MCF 10A (cell line): Measurements from ENCODE around the gene METRNL. TPM values are rescaled to one million over a fixed set of nuclear protein-coding genes. Genes with fewer than 3 reads are reported as not detected.

Experiments
- BruUV-seq: library from RNA; stranded (reverse); fragments of 400-500 nt; replicated peaks from 2 replicates; lab custom pipeline; 2021; lab: Mats Ljungman, UMichigan
- CTCF ChIA-PET: fragments of 300-600 bp; sonication (Branson Sonifier 250); formaldehyde crosslinking; extraction: SDS; loops from one replicate; lab custom pipeline; 2021; ENCODE audit warnings: antibody characterized with exemption, inconsistent platforms; lab: Yijun Ruan, JAX
- POLR2A ChIA-PET: fragments of 300-600, 350-650 bp; sonication (Branson Sonifier 250); formaldehyde crosslinking; extraction: SDS; loops from one replicate; lab custom pipeline; 2020; ENCODE audit warnings: antibody characterized with exemption, inconsistent platforms; lab: Yijun Ruan, JAX
- DNase-seq: peaks from one replicate; pipeline ENCODE4 v3.0.0-alpha.2; 2018; ENCODE audit not compliant: unreplicated experiment
- H3K27ac Mint-ChIP-seq: one replicate; pipeline ENCODE4 v1.8.0; 2022; ENCODE audit warnings: mild to moderate bottlenecking, low read depth, mixed read lengths; ENCODE audit not compliant: unreplicated experiment
- H3K27me3 Mint-ChIP-seq: one replicate; pipeline ENCODE4 v1.8.0; 2022; ENCODE audit warnings: mixed read lengths; ENCODE audit not compliant: insufficient read depth, unreplicated experiment
- H3K36me3 Mint-ChIP-seq: one replicate; pipeline ENCODE4 v1.8.0; 2022; ENCODE audit warnings: mild to moderate bottlenecking, moderate library complexity, mixed read lengths; ENCODE audit not compliant: insufficient read depth, unreplicated experiment
- H3K4me1 Mint-ChIP-seq: one replicate; pipeline ENCODE4 v1.8.0; 2022; ENCODE audit warnings: mixed read lengths; ENCODE audit not compliant: insufficient read depth, unreplicated experiment
- H3K4me3 Mint-ChIP-seq: one replicate; pipeline ENCODE4 v1.8.0; 2022; ENCODE audit warnings: mild to moderate bottlenecking, moderate library complexity, mixed read lengths; ENCODE audit not compliant: unreplicated experiment
- H3K9me3 Mint-ChIP-seq: one replicate; pipeline ENCODE4 v1.8.0; 2022; ENCODE audit warnings: mixed read lengths; ENCODE audit not compliant: unreplicated experiment
- CTCF ChIP-seq: fragments of 200-600 bp; IDR thresholded peaks from one replicate; pipeline ENCODE4 v1.8.0; 2022; ENCODE audit warnings: antibody characterized with exemption, mild to moderate bottlenecking; ENCODE audit not compliant: unreplicated experiment
- intact Hi-C: fragments of 100-400 bp; cut with micrococcal nuclease; formaldehyde crosslinking; loops from 2 replicates; pipeline ENCODE4 v1.14.1; 2022
- total RNA-seq: library from RNA; stranded (reverse); gene quantifications from 2 replicates; pipeline ENCODE4 v1.2.3, GENCODE V29; 2022

METRNL gene
- total RNA-seq, 1 experiment from 2014 or later, result 14.5 TPM

DNA sequence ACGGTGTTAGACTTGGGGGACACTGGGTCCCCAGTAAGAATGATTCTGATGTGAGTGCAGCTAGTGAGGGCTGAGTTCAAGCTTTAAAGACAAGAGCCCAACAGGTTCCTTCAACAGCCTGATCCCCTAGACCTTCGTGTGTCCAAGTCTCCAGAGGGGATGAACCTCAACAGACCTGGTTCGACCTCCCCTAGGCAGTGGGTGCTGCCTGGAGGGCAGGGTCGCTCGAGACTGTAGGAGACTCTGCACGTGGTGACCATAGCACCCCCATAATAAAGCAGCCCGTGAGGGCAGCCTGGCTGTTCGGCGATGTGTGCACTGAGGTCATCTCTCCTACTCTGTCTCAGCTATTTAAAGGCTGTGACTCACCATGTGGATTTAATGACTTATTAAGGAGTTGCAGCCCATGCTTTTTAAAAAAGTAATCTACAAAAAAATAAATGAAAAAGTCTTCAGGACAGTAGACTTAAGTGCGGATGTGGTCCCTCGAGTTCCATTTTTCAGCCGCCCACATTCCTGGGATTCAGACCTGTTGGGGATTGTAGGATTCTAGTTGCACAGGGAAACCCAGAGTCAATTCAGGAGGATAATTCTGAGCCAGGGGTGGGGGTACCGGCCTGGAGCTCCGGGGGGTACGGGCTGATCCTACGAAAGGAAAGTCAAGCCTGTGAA lies 23.4 kb upstream of the METRNL start:
- intact Hi-C loops, result no loop called here
- POLR2A ChIA-PET, result no interaction called here
- DNase-seq, result peak; percentile 45
- no TSS peak for BruUV-seq
- H3K4me1 Mint-ChIP-seq, result no peaks in the 10 kb centered on the region
- no peaks in the 10 kb centered on the region for H3K27me3 Mint-ChIP-seq
- H3K27ac Mint-ChIP-seq, result no peak overlapping the region
- H3K4me3 Mint-ChIP-seq, result no peak overlapping the region
- CTCF ChIA-PET, result no interaction called here
- H3K9me3 Mint-ChIP-seq, result no peaks in the 10 kb centered on the region
- no peaks in the 10 kb centered on the region for H3K36me3 Mint-ChIP-seq
- no peak for TF ChIP-seq CTCF

- no TSS peak for BruUV-seq
- DNase-seq, result no peak
- no peaks in the 10 kb centered on the region for H3K36me3 Mint-ChIP-seq
- H3K27ac Mint-ChIP-seq, result no peak overlapping the region
- H3K4me1 Mint-ChIP-seq, result no peaks in the 10 kb centered on the region
- CTCF ChIA-PET, result interaction anchor here (0.6 kb wide), 1 partner anchor 288 kb away, joined by 3 read pairs; no protein-coding TSS in a partner anchor
- intact Hi-C loops, result no loop called here
- H3K9me3 Mint-ChIP-seq, result no peaks in the 10 kb centered on the region
- H3K4me3 Mint-ChIP-seq, result no peak overlapping the region
- no peaks in the 10 kb centered on the region for H3K27me3 Mint-ChIP-seq
- TF ChIP-seq CTCF, result no peak
- POLR2A ChIA-PET, result interaction anchor here (0.7 kb wide), 1 partner anchor 8 kb away, joined by 3 read pairs; no protein-coding TSS in a partner anchor
Observed at GRCh38 chr17:83056583-83057396, 22.6 kb upstream of the METRNL start.

GRCh38 chr17:83057397-83057761 lies 22.0 kb upstream of the METRNL start:
- no TSS peak for BruUV-seq
- POLR2A ChIA-PET, result interaction anchor here (0.7 kb wide), 1 partner anchor 9 kb away, joined by 3 read pairs; no protein-coding TSS in a partner anchor
- H3K36me3 Mint-ChIP-seq, result no peaks in the 10 kb centered on the region
- CTCF ChIA-PET, result interaction anchor here (0.6 kb wide), 1 partner anchor 289 kb away, joined by 3 read pairs; no protein-coding TSS in a partner anchor
- intact Hi-C loops, result no loop called here
- no peaks in the 10 kb centered on the region for H3K27me3 Mint-ChIP-seq
- TF ChIP-seq CTCF, result no peak
- no peak overlapping the region for H3K4me3 Mint-ChIP-seq
- H3K27ac Mint-ChIP-seq, result no peak overlapping the region
- DNase-seq, result no peak
- H3K4me1 Mint-ChIP-seq, result no peaks in the 10 kb centered on the region
- H3K9me3 Mint-ChIP-seq, result no peaks in the 10 kb centered on the region

DNA sequence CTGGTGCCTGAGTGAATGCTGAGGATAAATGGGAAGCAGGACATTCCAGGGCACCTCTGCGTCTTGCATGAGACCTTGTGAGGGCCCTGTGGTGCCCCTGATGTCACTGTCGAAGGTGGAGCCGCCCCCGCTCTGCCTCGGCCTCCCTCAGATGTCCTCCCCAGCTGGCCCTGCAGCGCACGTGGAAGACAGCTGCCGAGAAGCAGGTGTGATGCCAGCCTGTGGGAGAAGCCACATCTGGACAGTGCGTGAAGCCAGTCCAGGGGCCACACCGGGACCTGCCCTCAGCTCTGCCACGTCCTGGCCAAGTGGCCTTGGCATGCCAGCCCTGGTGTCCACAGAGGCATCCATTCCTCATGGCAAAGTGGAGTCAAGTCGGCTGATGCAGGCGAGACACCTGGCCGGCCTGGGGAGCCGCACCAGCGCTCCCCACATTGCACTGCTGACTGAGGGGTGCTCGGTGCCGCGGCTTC lies 21.6 kb upstream of the METRNL start:
- DNase-seq, result no peak
- POLR2A ChIA-PET, result no interaction called here
- H3K4me1 Mint-ChIP-seq, result no peaks in the 10 kb centered on the region
- no peak overlapping the region for H3K4me3 Mint-ChIP-seq
- BruUV-seq, result no TSS peak
- intact Hi-C loops, result no loop called here
- no peaks in the 10 kb centered on the region for H3K9me3 Mint-ChIP-seq
- no peaks in the 10 kb centered on the region for H3K27me3 Mint-ChIP-seq
- H3K36me3 Mint-ChIP-seq, result no peaks in the 10 kb centered on the region
- CTCF ChIA-PET, result no interaction called here
- no peak for TF ChIP-seq CTCF
- no peak overlapping the region for H3K27ac Mint-ChIP-seq
